ENCODE measurements around the gene RNU5D-1. TPM values are rescaled to one million over a fixed set of nuclear protein-coding genes. Genes with fewer than 3 reads are reported as not detected.
A peak's percentile ranks its signal among the peaks of the same experiment; 100 is the strongest.

The RNU5D-1 gene
- total RNA-seq, 1 experiment from 2014 or later = not detected

DNA sequence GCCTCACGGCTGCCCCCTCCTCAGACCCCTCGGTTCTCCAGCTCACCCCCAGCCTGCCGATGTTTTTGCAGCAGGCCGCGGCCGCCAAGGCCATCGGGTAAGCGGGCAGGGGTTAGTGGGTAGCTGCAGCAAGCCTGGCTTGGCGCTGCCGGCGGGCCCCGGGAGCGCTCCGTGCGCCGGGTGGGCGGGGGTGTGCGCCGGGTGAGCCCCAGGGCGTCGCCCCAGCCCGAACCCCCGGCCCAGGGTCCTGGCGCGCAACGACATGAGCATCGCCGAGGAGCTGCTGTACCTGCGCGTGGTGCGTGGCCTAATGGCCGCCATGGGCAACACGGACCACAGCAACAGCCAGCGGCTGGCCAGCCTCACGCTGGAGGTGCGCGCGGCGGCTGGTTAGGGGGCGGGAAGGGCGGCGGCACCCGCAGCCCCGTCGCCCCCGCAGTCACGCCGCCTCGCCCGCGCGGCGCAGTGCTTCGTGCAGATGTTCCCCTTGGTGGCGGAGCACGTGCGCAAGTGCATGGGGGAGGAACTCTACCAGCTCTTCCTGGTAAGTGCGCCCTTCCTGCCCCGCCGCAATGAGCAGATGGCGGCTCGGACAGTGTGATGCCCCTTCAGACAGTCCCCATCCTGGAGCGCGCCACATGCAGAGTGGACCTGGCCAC lies 6.5 kb downstream of the RNU5D-1 start:
- peaks cover 3% of the 10 kb centered on the region; the same call in 1 of the 2 replicates for H3K9me3 Mint-ChIP-seq
- ChIA-PET POLR2A (no interaction called here), CTCF (interaction anchor here (0.5 kb wide), 1 partner anchor 405 kb away, joined by 3 read pairs; no protein-coding TSS in a partner anchor)
- H3K27ac Mint-ChIP-seq = no peak overlapping the region
- H3K4me3 Mint-ChIP-seq = no peak overlapping the region
- TF ChIP-seq CREM (CRISPR knock-in tag; IDR thresholded peaks at IDR 0.05) = no peak
- TF ChIP-seq RORB (CRISPR knock-in tag; IDR thresholded peaks at IDR 0.05) = no peak
- TF ChIP-seq FOXP1 (CRISPR knock-in tag; IDR thresholded peaks at IDR 0.05; ENCODE audit: borderline replicate concordance) = 0 out of 2 replicates have a peak, but pooled peaks have one; percentile 58
- H3K4me1 Mint-ChIP-seq = peaks cover 11% of the 10 kb centered on the region
- no peaks in the 10 kb centered on the region for H3K36me3 Mint-ChIP-seq
- DNase-seq (ENCODE audit: low spot score) (no peak), ATAC-seq (no peak)
- no peaks in the 10 kb centered on the region for H3K27me3 Mint-ChIP-seq (ENCODE audit: low read depth)

DNA sequence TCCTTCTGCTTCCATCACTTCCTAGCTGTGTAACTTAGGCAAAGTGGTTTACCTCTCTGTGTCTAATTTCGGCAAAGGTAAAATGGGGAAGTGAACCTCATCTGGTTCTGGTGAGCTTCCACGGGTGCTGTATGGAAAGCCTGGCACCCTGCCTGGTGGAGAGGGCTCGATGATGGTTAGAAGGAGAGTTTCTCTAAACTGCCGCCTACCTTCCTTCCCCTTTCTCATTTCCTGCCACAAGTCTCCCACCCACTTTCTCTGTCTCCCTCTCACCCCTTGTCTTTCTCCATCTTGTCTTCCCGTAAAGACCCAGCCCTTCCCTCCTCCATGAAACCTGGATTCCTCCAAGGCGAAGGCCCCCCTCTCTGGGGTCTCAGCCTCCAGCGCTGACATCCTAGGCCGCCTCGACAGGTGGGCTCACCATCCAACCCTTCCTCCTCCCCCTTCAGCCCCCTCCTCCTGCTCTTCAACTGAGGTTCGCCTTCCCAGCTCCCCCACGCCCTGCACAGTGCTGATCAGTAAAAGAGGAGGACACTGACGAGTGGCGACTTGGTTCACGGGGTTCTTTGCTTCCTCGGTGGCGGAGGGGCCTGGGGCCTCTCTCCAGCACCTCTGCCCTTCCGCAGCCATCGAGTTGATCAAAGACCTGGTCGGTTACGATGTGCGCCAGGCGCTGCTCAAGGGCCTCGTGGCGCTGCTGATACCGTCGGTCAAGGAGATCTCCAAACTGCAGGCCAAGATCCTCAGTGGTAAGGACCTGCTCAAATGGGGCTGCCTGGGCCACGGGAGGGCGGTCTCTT lies 7.3 kb downstream of the RNU5D-1 start:
- Mint-ChIP-seq H3K4me1 (peaks cover 8% of the 10 kb centered on the region; the same call in 1 of the 2 replicates), H3K27me3 (ENCODE audit: low read depth) (no peaks in the 10 kb centered on the region), H3K27ac (no peak overlapping the region; the same call in 1 of the 2 replicates), H3K9me3 (no peaks in the 10 kb centered on the region), H3K36me3 (no peaks in the 10 kb centered on the region), H3K4me3 (no peak overlapping the region)
- TF ChIP-seq, protein P1, sequence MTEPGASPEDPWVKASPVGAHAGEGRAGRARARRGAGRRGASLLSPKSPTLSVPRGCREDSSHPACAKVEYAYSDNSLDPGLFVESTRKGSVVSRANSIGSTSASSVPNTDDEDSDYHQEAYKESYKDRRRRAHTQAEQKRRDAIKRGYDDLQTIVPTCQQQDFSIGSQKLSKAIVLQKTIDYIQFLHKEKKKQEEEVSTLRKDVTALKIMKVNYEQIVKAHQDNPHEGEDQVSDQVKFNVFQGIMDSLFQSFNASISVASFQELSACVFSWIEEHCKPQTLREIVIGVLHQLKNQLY (CRISPR knock-in tag; IDR thresholded peaks at IDR 0.05) = no peak
- TF ChIP-seq ZNF121 (CRISPR knock-in tag; IDR thresholded peaks at IDR 0.05) (peak; percentile 81), ZNF138 (CRISPR knock-in tag; conservative IDR thresholded peaks at IDR 0.05) (no peak)
- ChIA-PET CTCF (interaction anchor here (0.5 kb wide), 1 partner anchor 405 kb away, joined by 3 read pairs; no protein-coding TSS in a partner anchor), POLR2A (no interaction called here)
- ATAC-seq (no peak), DNase-seq (ENCODE audit: low spot score) (no peak)

DNA sequence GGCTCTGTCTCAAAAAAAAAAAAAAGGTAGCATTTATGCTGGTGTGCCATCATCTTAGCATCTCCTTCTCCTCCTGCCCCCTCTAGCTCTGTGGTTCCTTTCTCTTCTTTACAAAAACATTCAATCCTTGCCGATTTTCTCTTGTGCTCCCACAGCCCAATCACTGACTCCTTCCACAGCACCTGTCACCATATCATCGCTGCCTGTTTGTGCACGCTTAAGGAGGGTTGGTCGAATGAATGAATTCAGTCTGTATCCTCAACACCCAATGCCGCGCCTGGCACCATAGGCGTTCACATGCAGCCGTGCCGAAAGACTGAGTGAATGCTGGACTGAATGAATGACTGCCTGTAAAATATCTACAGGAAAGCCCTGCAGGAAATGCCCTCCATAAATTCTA lies 7.9 kb downstream of the RNU5D-1 start:
- peak overlapping the region; percentile 61 for H3K27ac Mint-ChIP-seq
- H3K4me1 Mint-ChIP-seq = peaks cover 8% of the 10 kb centered on the region; the same call in 1 of the 2 replicates
- no peak for ATAC-seq
- H3K36me3 Mint-ChIP-seq = no peaks in the 10 kb centered on the region
- peaks cover 2% of the 10 kb centered on the region; the same call in 1 of the 2 replicates for H3K27me3 Mint-ChIP-seq (ENCODE audit: low read depth)
- H3K9me3 Mint-ChIP-seq = no peaks in the 10 kb centered on the region
- ChIA-PET CTCF (no interaction called here), POLR2A (interaction anchor here (2.0 to 2.2 kb wide), 2 partner anchors 8 to 53 kb away, joined by 9 to 35 read pairs; partner anchors contain the start of genes RNU5D-1 and RPS8)
- no peak overlapping the region for H3K4me3 Mint-ChIP-seq
- no peak for DNase-seq (ENCODE audit: low spot score)
- TF ChIP-seq ZNF138 (CRISPR knock-in tag; conservative IDR thresholded peaks at IDR 0.05) (no peak), EMX1 (CRISPR knock-in tag; IDR thresholded peaks at IDR 0.05) (no peak), ZNF396 (CRISPR knock-in tag; IDR thresholded peaks at IDR 0.05; ENCODE audit: borderline replicate concordance) (no peak), NFATC4 (CRISPR knock-in tag; IDR thresholded peaks at IDR 0.05) (no peak)
- TF ChIP-seq, protein P2, sequence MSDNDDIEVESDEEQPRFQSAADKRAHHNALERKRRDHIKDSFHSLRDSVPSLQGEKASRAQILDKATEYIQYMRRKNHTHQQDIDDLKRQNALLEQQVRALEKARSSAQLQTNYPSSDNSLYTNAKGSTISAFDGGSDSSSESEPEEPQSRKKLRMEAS (CRISPR knock-in tag; IDR thresholded peaks at IDR 0.05) = no peak
- TF ChIP-seq, protein P3, sequence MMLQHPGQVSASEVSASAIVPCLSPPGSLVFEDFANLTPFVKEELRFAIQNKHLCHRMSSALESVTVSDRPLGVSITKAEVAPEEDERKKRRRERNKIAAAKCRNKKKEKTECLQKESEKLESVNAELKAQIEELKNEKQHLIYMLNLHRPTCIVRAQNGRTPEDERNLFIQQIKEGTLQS (CRISPR knock-in tag; conservative IDR thresholded peaks at IDR 0.05) = no peak

DNA sequence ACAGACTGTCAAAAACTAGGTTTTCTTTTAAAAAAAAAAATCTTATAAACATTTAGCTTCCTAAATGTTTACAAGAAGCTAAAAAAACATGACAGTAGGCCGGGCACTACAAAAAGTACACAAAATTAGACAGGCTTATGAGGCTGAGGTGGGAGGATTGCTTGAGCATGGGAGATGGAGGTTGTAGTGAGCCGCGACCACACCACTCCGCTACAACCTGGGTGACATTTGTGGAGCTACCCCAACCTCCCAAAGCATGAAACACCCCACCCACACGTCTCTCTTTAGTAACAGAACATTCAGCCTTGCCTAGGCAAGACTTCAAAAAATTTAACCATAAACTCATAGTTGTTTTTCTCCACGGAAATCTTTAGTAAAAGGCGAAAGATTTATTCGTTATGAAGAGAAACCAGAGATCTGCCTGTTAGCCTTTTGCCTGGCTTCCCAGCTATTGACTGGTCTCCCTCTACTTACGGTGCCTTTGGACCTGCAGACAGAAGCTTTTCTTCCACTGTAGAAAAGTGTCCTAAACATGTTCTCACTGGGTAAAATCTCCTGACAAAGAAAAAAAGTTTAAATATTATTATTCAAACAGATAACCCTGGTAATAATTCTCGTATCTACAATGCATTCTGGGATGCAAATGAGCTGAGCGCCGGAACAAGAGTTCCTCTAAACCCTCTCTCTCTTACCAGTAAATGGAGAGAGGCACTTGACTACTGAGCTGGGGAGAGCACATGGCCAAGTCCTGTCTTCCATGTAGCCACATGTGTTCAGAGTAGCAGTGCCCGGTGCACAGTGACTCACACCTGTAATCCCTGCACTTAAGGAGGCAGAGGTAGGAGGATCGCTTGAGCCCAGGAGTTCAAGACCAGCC lies 9.2 kb downstream of the RNU5D-1 start:
- Mint-ChIP-seq H3K4me3 (no peak overlapping the region), H3K9me3 (no peaks in the 10 kb centered on the region), H3K4me1 (peaks cover 6% of the 10 kb centered on the region; the same call in 1 of the 2 replicates), H3K27me3 (ENCODE audit: low read depth) (peaks cover 3% of the 10 kb centered on the region), H3K27ac (peak overlapping the region; percentile 94), H3K36me3 (no peaks in the 10 kb centered on the region)
- CTCF ChIA-PET = interaction anchor here (0.6 to 5.2 kb wide), 13 partner anchors 8 to 582 kb away, joined by 3 to 40 read pairs (median 3); partner anchors contain the start of genes ARMH1, RNU5D-1 and TMEM53
- ATAC-seq (peak; percentile 90), DNase-seq (ENCODE audit: low spot score) (no peak)
- POLR2A ChIA-PET = interaction anchor here (0.5 to 2.2 kb wide), 25 partner anchors 9 to 778 kb away, joined by 3 to 35 read pairs (median 4); partner anchors contain the start of genes ARMH1, CCDC163, DYNLT4 and HECTD3
- TF ChIP-seq, protein P4, sequence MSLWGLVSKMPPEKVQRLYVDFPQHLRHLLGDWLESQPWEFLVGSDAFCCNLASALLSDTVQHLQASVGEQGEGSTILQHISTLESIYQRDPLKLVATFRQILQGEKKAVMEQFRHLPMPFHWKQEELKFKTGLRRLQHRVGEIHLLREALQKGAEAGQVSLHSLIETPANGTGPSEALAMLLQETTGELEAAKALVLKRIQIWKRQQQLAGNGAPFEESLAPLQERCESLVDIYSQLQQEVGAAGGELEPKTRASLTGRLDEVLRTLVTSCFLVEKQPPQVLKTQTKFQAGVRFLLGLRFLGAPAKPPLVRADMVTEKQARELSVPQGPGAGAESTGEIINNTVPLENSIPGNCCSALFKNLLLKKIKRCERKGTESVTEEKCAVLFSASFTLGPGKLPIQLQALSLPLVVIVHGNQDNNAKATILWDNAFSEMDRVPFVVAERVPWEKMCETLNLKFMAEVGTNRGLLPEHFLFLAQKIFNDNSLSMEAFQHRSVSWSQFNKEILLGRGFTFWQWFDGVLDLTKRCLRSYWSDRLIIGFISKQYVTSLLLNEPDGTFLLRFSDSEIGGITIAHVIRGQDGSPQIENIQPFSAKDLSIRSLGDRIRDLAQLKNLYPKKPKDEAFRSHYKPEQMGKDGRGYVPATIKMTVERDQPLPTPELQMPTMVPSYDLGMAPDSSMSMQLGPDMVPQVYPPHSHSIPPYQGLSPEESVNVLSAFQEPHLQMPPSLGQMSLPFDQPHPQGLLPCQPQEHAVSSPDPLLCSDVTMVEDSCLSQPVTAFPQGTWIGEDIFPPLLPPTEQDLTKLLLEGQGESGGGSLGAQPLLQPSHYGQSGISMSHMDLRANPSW (CRISPR knock-in tag; conservative IDR thresholded peaks at IDR 0.05; ENCODE audit: low read depth) = no peak
- TF ChIP-seq, protein P5, sequence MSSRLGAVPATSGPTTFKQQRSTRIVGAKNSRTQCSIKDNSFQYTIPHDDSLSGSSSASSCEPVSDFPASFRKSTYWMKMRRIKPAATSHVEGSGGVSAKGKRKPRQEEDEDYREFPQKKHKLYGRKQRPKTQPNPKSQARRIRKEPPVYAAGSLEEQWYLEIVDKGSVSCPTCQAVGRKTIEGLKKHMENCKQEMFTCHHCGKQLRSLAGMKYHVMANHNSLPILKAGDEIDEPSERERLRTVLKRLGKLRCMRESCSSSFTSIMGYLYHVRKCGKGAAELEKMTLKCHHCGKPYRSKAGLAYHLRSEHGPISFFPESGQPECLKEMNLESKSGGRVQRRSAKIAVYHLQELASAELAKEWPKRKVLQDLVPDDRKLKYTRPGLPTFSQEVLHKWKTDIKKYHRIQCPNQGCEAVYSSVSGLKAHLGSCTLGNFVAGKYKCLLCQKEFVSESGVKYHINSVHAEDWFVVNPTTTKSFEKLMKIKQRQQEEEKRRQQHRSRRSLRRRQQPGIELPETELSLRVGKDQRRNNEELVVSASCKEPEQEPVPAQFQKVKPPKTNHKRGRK (CRISPR knock-in tag; IDR thresholded peaks at IDR 0.05; ENCODE audit: borderline replicate concordance) = peak; percentile 86; the same call in 1 of the 2 replicates
- TF ChIP-seq TP53 (CRISPR knock-in tag; IDR thresholded peaks at IDR 0.05) (no peak), ZBTB21 (CRISPR knock-in tag; IDR thresholded peaks at IDR 0.05; ENCODE audit: borderline replicate concordance) (no peak), NR3C1 (CRISPR knock-in tag; conservative IDR thresholded peaks at IDR 0.05; ENCODE audit: low read depth) (no peak), ZNF317 (CRISPR knock-in tag; IDR thresholded peaks at IDR 0.05; ENCODE audit: borderline replicate concordance, low read depth) (no peak)
